M059J (cell line): ENCODE data around the gene DAB2. TPM values are rescaled to one million over a fixed set of nuclear protein-coding genes. Genes with fewer than 3 reads are reported as not detected.
"Not testable (repeated sequence)": the region's sequence is repeated elsewhere in the genome, so short reads cannot be mapped to it uniquely, and the experiment has no call there.

Experiments used
- DNase-seq: peaks from one replicate; pipeline ENCODE4 v3.0.0-alpha.2; 2012; ENCODE audit warnings: low read depth
- total RNA-seq: library from RNA; depleted of rRNA; stranded (reverse); fragments of >200 nt; shearing (Covaris generic); gene quantifications from 2 replicates; pipeline ENCODE4 v1.2.3, GENCODE V29; 2014

Gene DAB2
- total RNA-seq, 1 experiment from 2014 or later: 31.7 TPM

GRCh38 chr5:39420482-39421145 is 4.2 kb downstream of the DAB2 start:
- DNase-seq: peak; percentile 91

GRCh38 chr5:39419796-39420195 is 5.0 kb downstream of the DAB2 start:
- DNase-seq: no peak

- DNase-seq: no peak
Measured at GRCh38 chr5:39417979-39418378, 6.8 kb downstream of the DAB2 start.

DNA sequence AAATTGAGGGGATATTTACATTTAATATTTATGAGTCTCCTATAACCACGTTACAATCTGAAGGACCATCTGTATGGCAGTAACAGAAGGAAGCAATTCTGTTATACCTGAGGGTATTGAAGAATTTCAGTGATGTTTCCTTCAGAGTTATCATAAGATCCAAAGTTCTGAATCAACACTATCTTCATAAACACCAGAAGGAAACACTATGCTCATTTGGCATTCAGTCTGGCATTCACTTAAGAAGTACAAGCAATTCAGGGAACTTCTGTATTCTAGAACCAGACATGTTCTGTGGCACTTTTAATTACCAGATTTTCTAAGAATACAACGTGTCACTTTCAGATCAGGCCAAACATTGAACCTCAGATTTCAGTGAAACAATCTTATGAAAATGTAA is 9.6 kb downstream of the DAB2 start:
- no peak for DNase-seq

DNA sequence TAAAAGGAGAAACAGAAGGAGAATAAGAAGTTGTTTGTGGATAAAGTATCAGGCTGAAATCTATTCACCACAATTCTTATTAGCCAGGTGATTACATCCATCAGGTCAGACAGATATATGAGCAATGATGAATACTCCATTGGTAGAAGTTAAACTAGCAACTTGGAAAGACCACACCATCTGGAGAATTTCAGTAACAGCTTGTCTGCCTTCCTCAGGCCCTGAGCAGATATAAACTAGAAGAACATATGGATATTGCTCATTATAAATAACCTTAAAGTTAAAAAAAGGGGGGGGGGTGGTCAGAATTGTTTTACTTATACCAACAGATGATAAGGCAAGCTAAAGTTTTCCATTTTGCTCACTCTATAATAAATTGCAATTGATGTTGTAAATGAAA is 10.4 kb downstream of the DAB2 start:
- no peak for DNase-seq

DNA sequence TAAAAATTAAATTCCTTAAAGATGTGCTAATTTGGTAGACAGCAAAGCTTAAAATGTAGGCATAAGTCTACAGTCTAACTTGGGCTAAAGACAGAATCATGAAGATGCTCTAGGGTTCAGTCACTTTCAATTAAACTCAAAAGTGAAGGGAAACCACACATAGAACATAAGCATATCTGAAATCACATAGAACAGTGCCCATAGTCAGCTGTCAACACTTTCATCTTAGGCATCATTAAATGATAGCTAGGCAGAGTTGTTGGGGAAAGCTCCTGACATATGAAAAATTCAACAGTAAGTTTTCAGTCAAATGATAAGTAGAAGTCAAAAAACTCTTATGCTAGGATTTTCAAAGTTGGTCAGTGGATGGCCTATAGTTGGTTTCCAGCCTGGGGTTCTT is 11.0 kb downstream of the DAB2 start:
- DNase-seq: no peak

DNA sequence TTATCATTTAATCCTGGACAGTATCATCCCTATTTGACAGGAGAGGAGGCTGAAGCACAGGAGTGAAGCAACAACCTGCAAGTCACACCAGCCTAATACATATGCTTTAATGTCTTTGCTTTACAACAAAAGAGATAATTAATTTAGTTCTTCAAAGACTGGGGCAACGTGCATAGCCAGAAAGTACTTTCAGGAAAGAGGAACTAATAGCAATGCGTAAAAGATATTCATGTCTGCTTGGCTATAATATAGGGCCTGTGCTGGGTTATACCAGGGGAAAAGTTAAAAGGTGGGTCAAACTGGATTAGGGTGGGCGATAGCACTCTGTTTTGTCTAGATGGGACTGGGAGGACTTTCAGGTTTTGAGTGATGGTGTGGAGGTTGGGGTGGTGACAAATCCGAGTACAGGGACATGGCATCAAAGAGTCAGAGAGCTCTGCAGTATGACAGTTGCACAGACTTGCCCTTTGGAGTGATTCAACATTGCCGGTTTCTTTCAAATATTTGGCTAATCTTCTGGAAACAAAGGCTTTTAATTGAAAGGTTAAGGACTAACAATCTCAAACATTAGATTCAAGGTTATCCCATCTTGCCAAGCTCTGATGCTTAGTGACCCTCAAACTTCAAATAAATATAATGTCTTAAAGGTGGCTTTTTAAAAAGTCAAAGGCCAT is 11.9 kb downstream of the DAB2 start:
- no peak for DNase-seq

GRCh38 chr5:39411985-39412384 is 12.8 kb downstream of the DAB2 start:
- no peak for DNase-seq

GRCh38 chr5:39411061-39411460 is 13.7 kb downstream of the DAB2 start:
- peak; percentile 67 for DNase-seq

DNA sequence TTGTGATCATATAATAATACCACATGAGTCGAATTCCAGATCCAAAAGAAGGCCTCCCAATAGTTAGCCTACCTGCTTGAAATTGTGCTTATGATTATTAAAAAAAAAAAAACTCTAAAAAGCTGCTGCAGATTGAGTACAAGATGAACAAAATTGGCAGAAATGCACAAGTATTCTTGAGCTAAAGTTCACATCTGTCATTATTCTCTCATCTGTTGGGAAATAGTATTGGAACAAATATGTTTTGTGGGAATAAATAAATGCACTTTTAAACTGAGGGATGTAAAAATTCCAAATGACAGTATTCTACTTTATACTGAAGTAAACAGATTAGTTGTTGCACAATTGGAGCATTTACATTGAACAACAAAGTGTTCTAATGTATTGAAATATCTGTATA is 15.7 kb downstream of the DAB2 start:
- no peak for DNase-seq

DNA sequence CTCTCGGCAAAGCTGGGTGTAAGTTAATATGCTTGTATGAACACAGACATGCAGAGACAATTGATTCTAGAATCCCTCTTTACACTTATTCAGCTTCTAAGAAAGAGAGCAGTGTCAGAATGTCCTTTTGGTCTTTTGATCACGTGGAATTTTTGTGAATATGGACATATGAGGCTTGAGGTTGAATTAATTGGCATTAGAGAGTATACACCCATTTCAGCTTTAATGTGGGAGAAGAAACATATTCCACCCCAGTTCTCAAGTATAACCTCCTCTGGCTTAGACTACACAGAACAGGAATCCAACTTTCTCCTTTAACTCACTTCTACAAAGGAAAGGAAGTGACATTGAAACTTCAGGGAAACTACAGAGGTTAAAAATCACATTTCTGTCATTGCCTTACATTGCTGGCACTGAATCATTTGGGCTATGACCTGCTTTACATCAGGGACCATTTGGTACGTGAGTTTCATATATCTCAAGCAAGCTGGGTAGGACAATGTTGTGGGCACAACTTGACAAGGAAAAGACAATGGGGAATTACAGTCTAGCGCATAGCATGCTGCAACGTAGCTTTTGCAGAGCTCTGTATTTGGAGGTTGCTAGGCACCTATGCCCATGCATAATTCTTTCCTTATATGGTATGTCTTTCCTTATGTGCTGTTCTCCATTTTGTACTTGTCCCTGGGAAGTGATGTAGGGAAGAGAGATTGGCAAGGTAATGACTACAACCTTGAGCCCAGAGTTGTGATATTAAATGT is 19.5 kb downstream of the DAB2 start:
- no peak for DNase-seq

DNA sequence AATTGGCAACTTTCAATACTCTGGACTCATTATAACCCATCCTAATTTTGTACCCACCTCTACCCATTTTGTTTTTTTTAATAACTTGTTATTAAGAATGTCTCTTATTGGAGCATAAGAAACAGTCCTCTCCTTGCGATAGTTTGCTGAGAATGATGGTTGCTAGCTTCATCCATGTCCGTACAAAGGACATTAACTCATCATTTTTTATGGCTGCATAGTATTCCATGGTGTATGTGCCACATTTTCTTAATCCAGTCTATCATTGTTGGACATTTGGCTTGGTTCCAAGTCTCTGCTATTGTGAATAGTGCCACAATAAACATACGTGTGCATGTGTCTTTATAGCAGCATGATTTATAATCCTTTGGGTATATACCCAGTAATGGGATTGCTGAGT is 21.0 kb downstream of the DAB2 start:
- not testable (repeated sequence) for DNase-seq

- DNase-seq: not testable (repeated sequence)
Measured at GRCh38 chr5:39402140-39402539, 22.6 kb downstream of the DAB2 start.

GRCh38 chr5:39400713-39401578 is 23.8 kb downstream of the DAB2 start:
- DNase-seq: no peak

DNA sequence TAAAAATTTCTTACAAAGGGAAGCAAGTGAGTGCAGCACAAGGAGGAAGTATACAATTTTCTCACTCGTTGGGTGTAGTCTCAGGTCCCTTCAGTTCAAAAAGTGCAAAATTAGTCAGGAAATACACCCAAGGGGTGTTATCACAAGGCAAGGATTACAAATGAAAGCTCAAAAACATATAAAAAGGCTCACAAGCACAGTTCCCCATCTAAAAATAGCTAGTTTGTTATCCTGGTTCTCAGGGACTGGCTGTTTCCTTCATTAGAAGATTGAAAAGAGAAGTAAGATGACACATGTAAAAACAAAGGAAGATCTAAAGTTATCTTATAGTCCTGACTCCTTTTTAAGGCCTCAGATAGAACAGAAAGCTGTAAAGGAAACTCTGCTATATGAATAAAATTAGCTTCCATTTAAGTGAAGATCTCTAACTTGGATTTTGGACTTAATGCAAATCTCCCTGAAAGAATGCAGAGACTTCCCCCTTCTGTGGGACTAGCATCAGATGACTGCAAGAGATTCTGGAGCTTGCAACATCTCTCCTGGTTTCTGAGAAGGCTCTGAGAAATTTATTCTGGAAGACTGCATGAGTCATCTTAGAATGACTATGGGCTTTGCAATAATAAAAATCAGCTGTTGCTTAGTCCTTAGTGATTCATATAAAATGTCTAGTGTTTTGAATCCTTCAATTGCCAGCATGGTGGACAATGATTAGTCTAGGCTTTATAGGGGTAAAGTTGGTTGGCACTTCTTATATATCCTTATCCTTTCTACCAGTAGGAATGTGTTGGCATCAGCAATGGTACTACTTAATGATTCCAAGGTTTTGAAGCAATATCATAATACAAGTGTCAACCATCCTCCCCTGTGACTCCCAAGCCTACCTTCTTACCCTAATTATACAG is 25.4 kb downstream of the DAB2 start:
- peak; percentile 98 for DNase-seq

- DNase-seq: no peak
Measured at GRCh38 chr5:39396843-39397242, 27.9 kb downstream of the DAB2 start.

GRCh38 chr5:39395521-39395920 is 29.3 kb downstream of the DAB2 start:
- no peak for DNase-seq

- peak; percentile 69 for DNase-seq
Measured at GRCh38 chr5:39394946-39395345, 29.8 kb downstream of the DAB2 start.

- DNase-seq: no peak
Measured at GRCh38 chr5:39390945-39391344, 33.8 kb downstream of the DAB2 start.

GRCh38 chr5:39387293-39387692 is 37.5 kb downstream of the DAB2 start:
- no peak for DNase-seq

DNA sequence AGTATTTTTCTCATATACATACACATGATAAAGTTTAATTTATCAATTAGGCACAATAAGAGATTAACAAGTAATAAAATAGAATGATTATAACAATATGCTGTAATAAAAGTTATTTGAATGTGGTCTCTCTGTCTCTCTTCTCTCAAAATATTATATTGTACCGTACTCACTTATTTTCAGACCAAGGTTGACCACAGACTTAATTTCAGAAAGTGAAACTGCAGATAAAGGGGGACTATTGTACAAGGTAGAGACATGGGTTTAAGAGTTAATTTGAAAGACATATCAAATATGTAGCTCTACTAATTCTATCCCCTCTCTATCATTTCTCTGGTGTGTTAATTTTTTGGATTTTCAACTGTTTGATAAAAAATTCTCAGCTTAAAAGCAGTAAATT is 40.5 kb downstream of the DAB2 start:
- no peak for DNase-seq
